Measurements from ENCODE around the gene CCDC9.
"Not testable (repeated sequence)": the region's sequence is repeated elsewhere in the genome, so short reads cannot be mapped to it uniquely, and the experiment has no call there.

Gene CCDC9

GRCh38 chr19:47240556-47240955 lies 15.8 kb upstream of the CCDC9 start:
- Histone ChIP-seq H3K4me3 (ENCODE audit: low read length) (peak overlapping the region; percentile 17), H3K36me3 (ENCODE audit: control insufficient read depth, insufficient read depth, low read length) (no peaks in the 10 kb centered on the region), H3K9me3 (ENCODE audit: control insufficient read depth, low read length) (no peaks in the 10 kb centered on the region), H3K9ac (ENCODE audit: low read length) (peak overlapping the region; percentile 65), H3K27me3 (ENCODE audit: control insufficient read depth, insufficient read depth, low read length) (peaks cover 34% of the 10 kb centered on the region), H3K4me1 (ENCODE audit: control insufficient read depth, insufficient read depth, low read length) (peaks cover 35% of the 10 kb centered on the region)

DNA sequence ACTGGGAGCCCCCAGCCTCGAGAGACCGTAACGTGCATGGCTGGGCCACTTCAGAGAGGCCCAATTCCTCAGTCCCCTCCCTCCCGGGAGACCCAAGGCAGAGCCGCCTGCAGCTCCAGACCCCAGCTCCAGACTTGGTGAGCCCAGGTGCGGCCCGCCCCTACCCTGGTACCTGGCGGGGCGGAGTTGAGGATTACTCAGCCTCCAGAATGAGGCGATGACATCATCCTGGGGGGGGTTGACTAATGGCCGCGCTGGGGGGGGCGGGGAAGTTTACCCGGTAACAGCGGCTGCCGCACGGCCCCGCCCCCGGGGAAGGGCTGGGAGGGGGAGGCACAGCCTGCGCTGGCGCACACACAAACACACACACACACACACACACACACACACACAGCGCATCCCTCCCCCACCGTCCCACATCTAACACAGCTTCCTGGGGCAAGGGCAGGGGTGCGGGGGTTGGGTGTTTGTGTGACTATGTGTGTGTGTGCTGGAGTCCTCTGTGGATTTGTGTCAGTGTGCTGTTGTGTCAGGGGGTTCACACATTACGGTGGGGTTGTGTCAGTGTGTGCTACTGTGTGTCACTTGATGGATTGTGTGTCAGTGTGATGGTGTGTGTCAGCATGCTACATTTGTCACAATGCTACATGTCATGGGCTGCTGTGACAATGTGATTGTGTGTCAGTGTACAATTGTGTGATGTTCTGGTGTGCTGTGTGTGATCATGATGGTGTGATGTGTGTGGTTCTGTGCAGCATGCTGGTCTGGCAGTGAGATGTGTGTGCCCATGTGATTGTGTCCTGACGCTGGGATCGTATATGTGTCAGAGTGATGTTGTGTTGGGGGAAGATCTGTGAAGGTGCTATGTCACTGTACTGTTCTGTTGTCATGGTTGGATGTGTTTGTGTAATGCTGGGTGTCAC lies 15.1 kb upstream of the CCDC9 start:
- peak overlapping the region; percentile 17 for H3K4me3 ChIP-seq (ENCODE audit: low read length)
- H3K9me3 ChIP-seq (ENCODE audit: control insufficient read depth, low read length), result no peaks in the 10 kb centered on the region
- H3K36me3 ChIP-seq (ENCODE audit: control insufficient read depth, insufficient read depth, low read length), result no peaks in the 10 kb centered on the region
- H3K9ac ChIP-seq (ENCODE audit: low read length), result peak overlapping the region; percentile 65
- H3K27me3 ChIP-seq (ENCODE audit: control insufficient read depth, insufficient read depth, low read length), result peaks cover 34% of the 10 kb centered on the region
- peaks cover 35% of the 10 kb centered on the region for H3K4me1 ChIP-seq (ENCODE audit: control insufficient read depth, insufficient read depth, low read length)

- no peak overlapping the region for H3K9ac ChIP-seq (ENCODE audit: low read length)
- no peaks in the 10 kb centered on the region for H3K9me3 ChIP-seq (ENCODE audit: control insufficient read depth, low read length)
- peaks cover 35% of the 10 kb centered on the region for H3K4me1 ChIP-seq (ENCODE audit: control insufficient read depth, insufficient read depth, low read length)
- peaks cover 34% of the 10 kb centered on the region for H3K27me3 ChIP-seq (ENCODE audit: control insufficient read depth, insufficient read depth, low read length)
- H3K36me3 ChIP-seq (ENCODE audit: control insufficient read depth, insufficient read depth, low read length), result no peaks in the 10 kb centered on the region
- no peak overlapping the region for H3K4me3 ChIP-seq (ENCODE audit: low read length)
Measured at GRCh38 chr19:47241919-47242577, 14.3 kb upstream of the CCDC9 start.

DNA sequence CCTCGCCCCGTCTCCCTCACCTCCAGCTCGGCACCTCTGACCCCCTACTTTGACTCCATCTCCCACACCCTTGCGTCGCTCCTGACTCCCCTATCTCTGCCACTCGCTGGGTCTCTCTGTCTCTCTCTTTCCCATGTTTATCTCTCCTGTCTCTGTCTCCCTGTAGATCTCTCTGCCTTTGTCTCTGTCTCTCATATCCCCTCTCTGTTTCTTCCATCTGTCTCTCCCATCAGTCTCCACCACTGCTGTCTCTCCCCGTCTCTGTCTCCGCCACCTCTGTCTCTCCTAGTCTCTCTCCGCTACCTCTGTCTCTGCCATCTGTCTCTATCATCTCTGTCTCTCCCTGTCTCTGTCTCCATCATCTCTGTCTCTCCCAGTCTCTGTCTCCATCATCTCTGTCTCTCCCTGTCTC lies 13.0 kb upstream of the CCDC9 start:
- no peaks in the 10 kb centered on the region for H3K9me3 ChIP-seq (ENCODE audit: control insufficient read depth, low read length)
- peak overlapping the region; percentile 60 for H3K4me3 ChIP-seq (ENCODE audit: low read length)
- H3K27me3 ChIP-seq (ENCODE audit: control insufficient read depth, insufficient read depth, low read length), result peaks cover 34% of the 10 kb centered on the region
- peaks cover 39% of the 10 kb centered on the region for H3K4me1 ChIP-seq (ENCODE audit: control insufficient read depth, insufficient read depth, low read length)
- H3K9ac ChIP-seq (ENCODE audit: low read length), result peak overlapping the region; percentile 67
- no peaks in the 10 kb centered on the region for H3K36me3 ChIP-seq (ENCODE audit: control insufficient read depth, insufficient read depth, low read length)

DNA sequence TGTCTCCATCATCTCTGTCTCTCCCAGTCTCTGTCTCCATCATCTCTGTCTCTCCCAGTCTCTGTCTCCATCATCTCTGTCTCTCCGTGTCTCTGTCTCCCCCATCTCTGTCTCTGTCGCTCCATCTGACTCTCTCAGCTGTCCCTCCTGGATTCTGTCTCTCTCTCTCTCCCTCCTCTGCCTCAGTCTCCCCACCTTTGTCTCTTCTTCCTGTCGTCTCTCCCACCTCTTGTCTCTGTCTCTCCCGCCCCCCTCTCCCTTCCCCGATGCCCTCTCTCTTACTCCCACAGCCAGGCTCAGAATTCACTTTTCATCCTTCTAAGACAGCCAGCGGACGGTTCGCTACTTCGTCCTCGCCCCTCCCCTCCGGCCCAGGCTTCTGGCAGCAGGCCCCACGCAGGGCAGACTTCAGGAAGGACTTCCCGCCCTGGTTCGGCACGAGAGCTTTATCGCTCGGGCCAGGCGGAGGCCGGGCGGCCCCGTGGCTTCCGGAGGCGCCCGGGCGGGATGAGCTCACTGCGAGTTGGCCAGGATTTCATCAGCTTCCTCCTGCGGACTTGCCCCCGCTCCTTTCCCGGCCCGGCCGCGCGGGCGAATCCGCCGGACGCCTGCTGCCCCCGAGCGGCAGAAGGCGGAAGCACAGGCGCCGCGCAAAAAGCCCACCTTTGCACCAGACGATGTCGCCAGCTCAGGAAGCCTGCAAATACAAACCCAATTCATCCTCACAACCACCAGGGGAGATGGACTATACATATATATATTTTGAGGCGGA lies 12.4 kb upstream of the CCDC9 start:
- peaks cover 29% of the 10 kb centered on the region for H3K27me3 ChIP-seq (ENCODE audit: control insufficient read depth, insufficient read depth, low read length)
- H3K9ac ChIP-seq (ENCODE audit: low read length), result peak overlapping the region; percentile 67
- H3K9me3 ChIP-seq (ENCODE audit: control insufficient read depth, low read length), result no peaks in the 10 kb centered on the region
- no peaks in the 10 kb centered on the region for H3K36me3 ChIP-seq (ENCODE audit: control insufficient read depth, insufficient read depth, low read length)
- peaks cover 39% of the 10 kb centered on the region for H3K4me1 ChIP-seq (ENCODE audit: control insufficient read depth, insufficient read depth, low read length)
- peak overlapping the region; percentile 60 for H3K4me3 ChIP-seq (ENCODE audit: low read length)

DNA sequence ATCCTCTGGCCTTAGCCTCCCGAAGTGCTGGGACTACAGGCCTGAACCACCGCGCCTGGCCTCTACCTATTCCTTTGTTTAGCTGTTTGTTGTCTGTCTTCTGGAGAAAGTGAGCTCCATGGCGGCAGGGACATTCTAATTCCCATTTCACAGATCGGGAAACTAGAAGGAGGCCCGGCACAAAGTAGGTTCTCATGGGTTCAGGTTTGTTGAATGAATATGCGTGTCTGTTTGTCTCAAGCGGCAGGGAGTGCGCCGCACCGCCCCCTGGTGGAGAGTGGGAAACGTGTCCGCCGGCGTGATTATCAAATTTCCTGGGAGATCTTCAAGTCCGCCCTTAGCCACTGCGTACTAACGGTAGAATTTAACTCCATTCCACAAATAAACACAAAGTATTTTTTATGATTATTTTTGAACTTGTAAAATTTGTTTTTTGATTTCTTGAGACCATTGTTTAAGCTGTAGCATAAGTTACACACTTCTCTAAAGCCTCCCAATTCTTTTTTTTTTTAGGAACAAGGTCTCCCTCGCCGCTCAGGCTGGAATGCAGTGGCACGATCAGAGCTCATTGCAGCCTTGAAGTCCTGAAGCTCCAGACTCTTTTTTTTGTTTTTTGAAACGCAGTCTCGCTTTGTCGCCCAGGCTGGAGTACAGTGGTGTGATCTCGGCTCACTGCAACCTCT lies 8.9 kb upstream of the CCDC9 start:
- H3K9me3 ChIP-seq (ENCODE audit: control insufficient read depth, low read length), result no peaks in the 10 kb centered on the region
- H3K9ac ChIP-seq (ENCODE audit: low read length), result no peak overlapping the region
- no peaks in the 10 kb centered on the region for H3K36me3 ChIP-seq (ENCODE audit: control insufficient read depth, insufficient read depth, low read length)
- H3K27me3 ChIP-seq (ENCODE audit: control insufficient read depth, insufficient read depth, low read length), result peaks cover 6% of the 10 kb centered on the region
- no peak overlapping the region for H3K4me3 ChIP-seq (ENCODE audit: low read length)
- H3K4me1 ChIP-seq (ENCODE audit: control insufficient read depth, insufficient read depth, low read length), result peaks cover 16% of the 10 kb centered on the region

- not testable (repeated sequence) for H3K27me3 ChIP-seq (ENCODE audit: control insufficient read depth, insufficient read depth, low read length); H3K9me3 ChIP-seq (ENCODE audit: control insufficient read depth, low read length)
Measured at GRCh38 chr19:47253016-47253415, 3.3 kb upstream of the CCDC9 start.

DNA sequence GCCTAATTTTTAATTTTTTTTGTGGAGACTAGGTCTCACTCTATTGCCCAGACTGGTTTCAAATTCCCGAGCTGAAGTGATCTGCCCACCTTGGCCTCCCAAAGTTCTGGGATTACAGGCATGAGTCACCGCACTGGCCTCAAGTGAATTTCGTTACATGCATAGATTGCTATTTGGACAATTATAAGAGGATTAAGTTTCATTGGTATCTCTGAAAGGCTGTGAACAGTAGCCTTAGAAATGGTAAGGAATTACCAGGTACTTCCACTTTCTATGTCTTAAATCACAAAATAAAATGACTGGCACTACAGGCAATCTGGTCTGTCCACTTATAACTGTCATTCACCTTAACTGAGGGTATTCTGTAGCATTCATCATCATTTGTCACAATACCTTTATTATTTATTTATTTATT lies 2.9 kb upstream of the CCDC9 start:
- no peaks in the 10 kb centered on the region for H3K27me3 ChIP-seq (ENCODE audit: control insufficient read depth, insufficient read depth, low read length)
- H3K4me1 ChIP-seq (ENCODE audit: control insufficient read depth, insufficient read depth, low read length), result peaks cover 9% of the 10 kb centered on the region
- no peak overlapping the region for H3K9ac ChIP-seq (ENCODE audit: low read length)
- H3K4me3 ChIP-seq (ENCODE audit: low read length), result no peak overlapping the region
- no peaks in the 10 kb centered on the region for H3K36me3 ChIP-seq (ENCODE audit: control insufficient read depth, insufficient read depth, low read length)
- H3K9me3 ChIP-seq (ENCODE audit: control insufficient read depth, low read length), result no peaks in the 10 kb centered on the region

More at GRCh38 chr19:47253016-47253415, 3.3 kb upstream of the CCDC9 start:
- not testable (repeated sequence) for H3K9ac ChIP-seq (ENCODE audit: low read length); H3K36me3 ChIP-seq (ENCODE audit: control insufficient read depth, insufficient read depth, low read length); H3K4me3 ChIP-seq (ENCODE audit: low read length); H3K4me1 ChIP-seq (ENCODE audit: control insufficient read depth, insufficient read depth, low read length)

DNA sequence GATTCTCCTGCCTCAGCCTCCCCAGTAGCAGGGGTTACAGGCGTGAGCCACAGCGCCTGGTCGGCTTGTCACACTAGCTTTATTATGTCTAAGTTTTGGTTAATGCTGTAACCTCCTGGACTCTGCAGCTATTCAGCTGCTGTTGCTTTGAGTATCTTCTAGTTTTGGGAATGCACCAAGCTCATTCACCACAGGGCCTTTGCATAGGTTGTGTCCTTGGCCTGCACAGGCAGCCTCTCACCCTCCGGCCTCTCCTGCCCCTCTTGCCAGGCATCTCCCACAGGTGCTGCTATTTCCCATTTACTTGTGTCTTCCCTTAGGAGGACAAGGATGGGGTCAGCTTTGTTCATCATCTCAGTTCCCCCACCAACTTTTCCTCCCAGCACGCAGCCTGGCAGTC lies 2.4 kb upstream of the CCDC9 start:
- Histone ChIP-seq H3K9ac (ENCODE audit: low read length) (no peak overlapping the region), H3K4me1 (ENCODE audit: control insufficient read depth, insufficient read depth, low read length) (peaks cover 9% of the 10 kb centered on the region), H3K4me3 (ENCODE audit: low read length) (no peak overlapping the region), H3K9me3 (ENCODE audit: control insufficient read depth, low read length) (no peaks in the 10 kb centered on the region), H3K27me3 (ENCODE audit: control insufficient read depth, insufficient read depth, low read length) (no peaks in the 10 kb centered on the region), H3K36me3 (ENCODE audit: control insufficient read depth, insufficient read depth, low read length) (no peaks in the 10 kb centered on the region)

DNA sequence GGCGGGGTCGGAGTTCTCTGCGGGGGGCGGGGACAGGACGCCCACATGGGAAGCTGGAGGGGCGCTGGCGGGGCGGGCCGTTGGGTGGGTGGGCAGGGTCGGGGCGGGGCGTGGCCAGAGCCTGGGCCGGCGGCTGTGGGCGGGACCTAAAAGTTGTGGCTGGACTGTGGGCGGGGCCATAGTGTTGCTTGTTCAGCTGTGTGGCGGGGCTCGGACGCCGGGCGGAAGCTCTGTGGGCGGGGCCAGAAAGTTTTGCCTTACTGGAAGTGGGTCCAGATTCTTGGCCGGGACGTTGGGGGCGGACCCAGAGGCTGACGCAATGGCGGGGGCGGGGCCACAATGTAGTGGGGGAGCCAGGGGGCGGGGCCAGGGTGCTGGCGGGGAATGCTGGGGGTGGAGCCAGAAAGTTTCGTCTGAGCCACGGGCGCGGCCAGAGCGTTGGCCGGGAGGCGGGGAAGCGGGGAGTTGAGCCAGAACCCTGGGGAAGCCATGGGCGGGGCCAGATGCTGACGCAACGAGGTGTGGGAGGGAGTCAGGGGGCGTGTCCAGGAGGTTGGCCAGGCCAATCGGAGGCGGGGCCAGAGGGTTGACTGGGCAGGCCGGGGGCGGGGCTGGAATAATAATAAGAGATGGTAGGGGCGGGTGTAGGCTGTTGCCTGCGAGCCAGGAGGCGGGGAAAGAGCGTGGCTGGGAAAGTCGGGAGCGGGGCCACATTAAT lies 527 bp downstream of the CCDC9 start:
- Histone ChIP-seq H3K4me1 (ENCODE audit: control insufficient read depth, insufficient read depth, low read length) (peaks cover 9% of the 10 kb centered on the region), H3K36me3 (ENCODE audit: control insufficient read depth, insufficient read depth, low read length) (peaks cover 5% of the 10 kb centered on the region), H3K27me3 (ENCODE audit: control insufficient read depth, insufficient read depth, low read length) (no peaks in the 10 kb centered on the region), H3K4me3 (ENCODE audit: low read length) (no peak overlapping the region), H3K9me3 (ENCODE audit: control insufficient read depth, low read length) (no peaks in the 10 kb centered on the region), H3K9ac (ENCODE audit: low read length) (peak overlapping the region; percentile 95)

Measured in mucosa of stomach (tissue), 1 donor.